Lung (tissue), 12 donors: ENCODE measurements around the gene SMARCC2. TPM values are rescaled to one million over a fixed set of nuclear protein-coding genes. Genes with fewer than 3 reads are reported as not detected.

Experiments used
- ATAC-seq: fragments of 200-7000 bp; cut with Tn5 transposase; one replicate; pipeline ENCODE4 v1.9.1; 2020; ENCODE audit warnings: moderate number of reproducible peaks; ENCODE audit not compliant: insufficient read depth, low FRiP score
- DNase-seq, 3 donors: peaks; one replicate each; pipeline ENCODE4 v3.0.0-alpha.2; 2013 to 2017
- H3K27ac ChIP-seq, 2 donors: one replicate each; pipeline ENCODE4 v1.5.1; 2013; ENCODE audit warnings: mild to moderate bottlenecking in 2 of 2, moderate library complexity in 2 of 2, control low read depth in 1 of 2, inconsistent platforms in 1 of 2, low read depth in 1 of 2, low read length in 1 of 2
- H3K27me3 ChIP-seq, 3 donors: one replicate each; pipeline ENCODE4 v1.5.1; 2013; ENCODE audit warnings: low read length in 2 of 3; ENCODE audit not compliant: control insufficient read depth in 3 of 3, insufficient read depth in 3 of 3
- H3K36me3 ChIP-seq, 4 donors: one replicate each; pipeline ENCODE4 v1.5.1; 2013; ENCODE audit warnings: low read length in 4 of 4, mild to moderate bottlenecking in 1 of 4, moderate library complexity in 1 of 4; ENCODE audit not compliant: control insufficient read depth in 4 of 4, insufficient read depth in 4 of 4
- H3K4me1 ChIP-seq, 5 donors: one replicate each; pipeline ENCODE4 v1.5.1; 2013; ENCODE audit warnings: low read length in 5 of 5, mild to moderate bottlenecking in 2 of 5, moderate library complexity in 1 of 5; ENCODE audit not compliant: control insufficient read depth in 5 of 5, insufficient read depth in 5 of 5
- H3K4me3 ChIP-seq: one replicate; pipeline ENCODE4 v1.5.1; 2013; ENCODE audit warnings: mild to moderate bottlenecking, control low read depth, moderate library complexity
- H3K9ac ChIP-seq, 2 donors: one replicate each; pipeline ENCODE4 v1.5.1; 2013; ENCODE audit warnings: low read length in 2 of 2, control low read depth in 1 of 2; ENCODE audit not compliant: insufficient read depth in 1 of 2
- H3K9me3 ChIP-seq, 4 donors: one replicate each; pipeline ENCODE4 v1.5.1; 2013; ENCODE audit warnings: low read length in 3 of 4, mild to moderate bottlenecking in 1 of 4, moderate library complexity in 1 of 4; ENCODE audit not compliant: control insufficient read depth in 4 of 4, insufficient read depth in 3 of 4
- CTCF ChIP-seq: IDR thresholded peaks from 2 replicates; pipeline ENCODE4 v1.5.1; 2012; ENCODE audit warnings: mild to moderate bottlenecking; ENCODE audit errors: control extremely low read depth, extremely low read depth
- WGBS, 2 donors: extraction: QIAGEN DNeasy Blood & Tissue Kit; methylation state at CpG; one replicate each; pipeline ENCODE4 v1.1.7; 2013; 5-methylcytosine and 5-hydroxymethylcytosine counted together
- polyA plus RNA-seq, 2 donors: library from polyadenylated mRNA; stranded (reverse); fragments of 200-250 nt; gene quantifications; one replicate each; pipeline ENCODE4 v1.2.1, GENCODE V29; 2013
- total RNA-seq, 2 donors: library from RNA; depleted of rRNA in 1 of 2; stranded (reverse); fragments of >200 nt in 1 of 2; gene quantifications; one replicate each; pipeline ENCODE4 v1.2.1, GENCODE V29; 2014 to 2021
- donor health status: control.
- donor health status: control.
- donor health status: Bipolar disorder and iron deficiency.
- donor health status: healthy.
- donor health status: DM: yes; HTN: yes; CAD: no.

SMARCC2 gene
- total and polyA plus RNA-seq, 4 donors = 23.9 to 97.5 (median 47.7) TPM

DNA sequence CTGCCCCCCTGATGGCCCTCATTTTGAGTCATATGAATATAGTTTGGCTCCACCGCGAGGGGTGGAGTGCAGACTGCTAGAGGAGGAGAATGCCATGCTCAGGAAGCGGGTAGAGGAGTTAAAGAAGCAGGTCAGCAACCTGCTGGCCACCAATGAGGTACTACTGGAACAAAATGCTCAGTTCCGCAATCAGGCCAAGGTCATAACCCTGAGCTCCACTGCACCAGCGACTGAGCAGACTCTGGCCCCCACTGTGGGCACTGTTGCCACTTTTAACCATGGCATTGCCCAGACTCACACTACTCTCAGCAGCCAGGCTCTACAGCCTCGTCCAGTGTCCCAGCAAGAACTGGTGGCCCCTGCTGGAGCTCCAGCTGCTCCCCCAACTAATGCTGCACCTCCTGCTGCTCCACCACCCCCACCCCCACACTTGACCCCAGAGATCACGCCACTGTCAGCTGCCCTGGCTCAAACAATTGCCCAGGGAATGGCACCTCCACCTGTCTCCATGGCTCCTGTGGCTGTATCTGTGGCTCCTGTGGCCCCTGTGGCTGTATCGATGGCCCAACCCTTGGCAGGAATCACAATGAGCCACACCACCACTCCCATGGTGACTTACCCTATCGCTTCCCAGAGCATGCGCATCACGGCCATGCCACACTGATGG lies 67.9 kb downstream of the SMARCC2 start:
- no peak for DNase-seq
- H3K27me3 ChIP-seq = no peaks in the 10 kb centered on the region
- peaks cover 0 to 28% (median 10%) of the 10 kb centered on the region in 5 donors for H3K4me1 ChIP-seq
- 92 to 96% methylated on average over 11 of the region's 11 CpGs for WGBS, 2 donors
- ATAC-seq = no peak
- H3K36me3 ChIP-seq = peaks cover 5 to 16% (median 8%) of the 10 kb centered on the region in 4 donors
- no peak overlapping the region for H3K4me3 ChIP-seq
- H3K9ac ChIP-seq = no peak overlapping the region
- H3K9me3 ChIP-seq = no peaks in the 10 kb centered on the region
- TF ChIP-seq CTCF = no peak
- no peak overlapping the region for H3K27ac ChIP-seq

DNA sequence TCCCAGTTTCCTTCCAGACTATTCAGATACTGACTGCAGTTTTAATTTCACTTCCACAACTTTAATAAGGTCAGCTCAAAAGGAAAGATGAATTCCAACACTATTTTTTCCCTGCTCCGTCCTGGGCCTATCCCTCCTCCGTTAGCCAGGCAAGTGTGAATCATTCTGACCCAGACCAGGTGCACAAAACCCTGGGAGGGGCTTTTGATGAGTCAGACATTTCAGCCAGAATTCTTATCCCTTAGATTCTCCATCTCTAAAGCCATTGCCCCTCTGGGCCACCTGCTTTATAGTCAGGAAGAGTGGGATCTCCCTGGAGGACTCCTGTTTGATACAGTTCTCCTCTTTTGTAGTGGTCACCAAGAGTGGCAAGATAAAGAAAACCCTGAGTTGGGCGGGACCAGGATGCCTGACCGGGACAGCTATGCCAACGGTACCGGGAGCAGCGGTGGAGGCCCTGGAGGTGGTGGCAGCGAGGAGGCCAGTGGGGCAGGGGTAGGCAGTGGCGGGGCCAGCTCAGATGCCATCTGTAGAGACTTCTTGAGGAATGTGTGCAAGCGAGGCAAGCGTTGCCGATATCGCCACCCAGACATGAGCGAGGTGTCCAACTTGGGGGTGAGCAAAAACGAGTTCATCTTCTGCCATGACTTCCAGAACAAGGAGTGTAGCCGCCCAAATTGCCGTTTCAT lies 69.0 kb downstream of the SMARCC2 start:
- H3K36me3 ChIP-seq = peaks cover 5 to 16% (median 8%) of the 10 kb centered on the region in 4 donors
- H3K27ac ChIP-seq = peak overlapping the region in 1 of 2 donors; percentile 57
- H3K4me3 ChIP-seq = no peak overlapping the region
- no peak overlapping the region for H3K9ac ChIP-seq
- no peak for DNase-seq
- H3K4me1 ChIP-seq = peaks cover 0 to 20% (median 8%) of the 10 kb centered on the region in 5 donors
- ATAC-seq = no peak
- no peaks in the 10 kb centered on the region for H3K9me3 ChIP-seq
- no peaks in the 10 kb centered on the region for H3K27me3 ChIP-seq
- TF ChIP-seq CTCF = no peak
- 91 to 96% methylated on average over 17 of the region's 17 CpGs for WGBS, 2 donors

DNA sequence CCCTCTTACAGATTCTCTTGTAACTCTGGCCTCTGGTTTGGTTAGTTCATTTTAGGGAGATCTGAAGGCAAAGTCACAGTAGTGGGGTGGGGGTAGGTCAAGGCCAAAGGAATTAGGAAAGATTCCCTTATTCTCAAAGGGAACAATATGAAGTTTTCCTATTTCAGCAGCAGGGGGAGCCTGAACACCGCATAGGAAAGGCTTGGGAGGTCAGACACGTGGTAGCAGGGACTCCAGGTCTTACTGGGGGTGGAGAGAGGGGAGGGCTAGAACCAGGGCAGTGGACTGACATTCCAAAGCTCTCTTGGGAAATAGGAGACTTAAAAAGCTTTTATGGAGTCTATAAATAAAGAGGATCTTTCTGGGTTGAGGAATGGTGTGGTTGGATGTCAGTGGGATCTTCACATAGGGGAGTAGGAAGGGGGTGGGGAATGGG lies 69.9 kb downstream of the SMARCC2 start:
- Histone ChIP-seq H3K4me3 (no peak overlapping the region), H3K27ac (peak overlapping the region; percentile 57 to 94), H3K4me1 (peaks cover 0 to 20% (median 8%) of the 10 kb centered on the region in 5 donors), H3K27me3 (no peaks in the 10 kb centered on the region), H3K9me3 (no peaks in the 10 kb centered on the region), H3K36me3 (peaks cover 5 to 16% (median 8%) of the 10 kb centered on the region in 4 donors), H3K9ac (peak overlapping the region in 1 of 2 donors; percentile 84)
- peak; percentile 81 for TF ChIP-seq CTCF
- ATAC-seq = peak; percentile 50
- DNase-seq = peak; percentile 87 to 93 (median 92)
- WGBS, 2 donors = 0 to 2% methylated on average over 2 of the region's 2 CpGs
